Colon (tissue), 2 donors: ENCODE measurements around the gene SMARCA4.
"Not testable (repeated sequence)": the region's sequence is repeated elsewhere in the genome, so short reads cannot be mapped to it uniquely, and the experiment has no call there.

Experiments
- FAIRE-seq: peaks from 2 replicates; lab custom pipeline; 2012; peaks lifted over from hg19 to GRCh38; lab: Jason Lieb, UNC
- donor health status: control.
- donor health status: control.

Gene SMARCA4

GRCh38 chr19:11102944-11103343 is 142.1 kb downstream of the SMARCA4 start:
- FAIRE-seq, result no peak

DNA sequence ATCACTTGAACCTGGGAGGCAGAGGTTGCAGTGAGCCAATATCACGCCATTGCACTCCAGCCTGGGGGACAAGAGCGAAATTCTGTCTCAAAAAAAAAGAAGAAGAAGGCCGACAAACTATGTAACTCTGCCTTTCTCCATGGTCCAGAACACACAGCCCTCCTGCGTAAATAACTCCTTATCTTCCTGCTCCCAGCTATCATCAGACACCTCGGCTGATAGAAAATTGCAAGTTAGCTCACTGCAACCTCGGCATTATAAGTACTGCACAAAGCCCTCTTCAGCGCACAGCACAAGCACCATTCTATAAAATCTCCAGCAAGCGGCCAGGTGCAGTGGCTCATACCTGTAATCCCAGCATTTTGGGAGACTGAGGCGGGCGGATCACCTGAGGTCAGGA is 142.8 kb downstream of the SMARCA4 start:
- FAIRE-seq, result not testable (repeated sequence)

- FAIRE-seq, result no peak
Observed at GRCh38 chr19:11105014-11105636, 144.3 kb downstream of the SMARCA4 start.

- FAIRE-seq, result no peak
Observed at GRCh38 chr19:11106477-11106876, 145.6 kb downstream of the SMARCA4 start.

DNA sequence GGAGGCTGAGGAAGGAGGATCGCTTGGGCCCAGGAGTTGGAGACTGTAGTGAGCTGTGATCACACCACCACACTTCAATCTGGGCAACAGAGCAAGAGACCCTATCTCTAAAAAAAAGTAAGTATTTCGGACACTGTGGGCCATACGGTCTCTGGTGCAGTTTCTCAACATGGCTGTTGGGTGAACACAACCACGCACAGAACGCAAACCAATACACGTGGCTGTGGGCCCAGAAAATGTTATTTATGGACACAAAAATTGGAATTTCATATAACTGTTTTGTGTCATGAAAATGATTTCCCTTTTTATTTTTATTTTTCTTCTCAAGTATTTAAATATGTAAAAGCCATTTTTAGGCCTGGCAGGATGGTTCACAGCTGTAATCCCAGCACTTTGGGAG is 147.9 kb downstream of the SMARCA4 start:
- no peak for FAIRE-seq

- no peak for FAIRE-seq
Observed at GRCh38 chr19:11111117-11111770, 150.4 kb downstream of the SMARCA4 start.

DNA sequence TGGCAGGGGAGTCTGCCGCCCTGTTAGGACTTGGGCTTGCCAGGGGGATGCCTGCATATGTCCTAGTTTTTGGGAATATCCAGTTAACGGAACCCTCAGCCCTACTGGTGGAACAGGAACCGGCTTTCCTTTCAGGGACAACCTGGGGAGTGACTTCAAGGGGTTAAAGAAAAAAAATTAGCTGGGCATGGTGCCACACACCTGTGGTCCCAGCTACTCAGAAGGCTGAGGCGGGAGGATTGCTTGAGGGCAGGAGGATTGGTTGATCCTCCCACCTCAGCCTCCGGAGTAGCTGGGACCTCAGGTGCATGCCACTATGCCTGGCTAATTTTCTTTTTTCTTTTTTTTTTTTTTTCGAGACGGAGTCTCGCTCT is 150.9 kb downstream of the SMARCA4 start:
- no peak for FAIRE-seq
